ENCODE results near the gene GSK3B.
"Not testable (repeated sequence)": the region's sequence is repeated elsewhere in the genome, so short reads cannot be mapped to it uniquely, and the experiment has no call there.

DNA sequence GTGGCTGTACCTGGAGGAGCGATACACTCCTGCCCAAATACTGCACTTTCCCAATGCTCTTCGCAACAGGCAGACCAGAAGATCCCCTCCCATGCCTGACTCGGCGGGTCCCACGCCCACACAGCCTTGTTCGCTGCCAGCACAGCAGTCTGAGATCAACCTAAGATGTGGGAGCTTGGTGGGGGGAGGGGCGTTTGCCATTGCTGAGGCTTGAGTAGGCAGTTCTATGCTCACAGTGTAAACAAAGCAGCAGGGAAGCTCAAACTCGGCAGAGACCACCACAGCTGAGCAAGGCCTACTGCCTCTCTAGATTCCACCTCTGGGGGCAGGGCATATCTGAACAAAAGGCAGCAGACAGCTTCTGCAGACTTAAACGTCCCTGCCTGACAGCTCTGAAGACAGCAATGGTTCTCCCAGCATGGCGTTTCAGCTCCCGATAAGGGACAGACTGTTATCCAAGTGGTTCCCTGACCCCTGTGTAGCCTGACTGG is 90.2 kb downstream of the GSK3B start:
- TF ChIP-seq POLR2AphosphoS5 (IDR thresholded peaks at IDR 0.05; ENCODE audit: insufficient read depth in 1 of 2, low read depth in 1 of 2); CTCF (IDR thresholded peaks at IDR 0.05): not testable (repeated sequence)

Measured in vagina (tissue), 2 donors.